ENCODE results near the gene PRR19.
A peak's percentile ranks its signal among the peaks of the same experiment; 100 is the strongest.

The PRR19 gene

DNA sequence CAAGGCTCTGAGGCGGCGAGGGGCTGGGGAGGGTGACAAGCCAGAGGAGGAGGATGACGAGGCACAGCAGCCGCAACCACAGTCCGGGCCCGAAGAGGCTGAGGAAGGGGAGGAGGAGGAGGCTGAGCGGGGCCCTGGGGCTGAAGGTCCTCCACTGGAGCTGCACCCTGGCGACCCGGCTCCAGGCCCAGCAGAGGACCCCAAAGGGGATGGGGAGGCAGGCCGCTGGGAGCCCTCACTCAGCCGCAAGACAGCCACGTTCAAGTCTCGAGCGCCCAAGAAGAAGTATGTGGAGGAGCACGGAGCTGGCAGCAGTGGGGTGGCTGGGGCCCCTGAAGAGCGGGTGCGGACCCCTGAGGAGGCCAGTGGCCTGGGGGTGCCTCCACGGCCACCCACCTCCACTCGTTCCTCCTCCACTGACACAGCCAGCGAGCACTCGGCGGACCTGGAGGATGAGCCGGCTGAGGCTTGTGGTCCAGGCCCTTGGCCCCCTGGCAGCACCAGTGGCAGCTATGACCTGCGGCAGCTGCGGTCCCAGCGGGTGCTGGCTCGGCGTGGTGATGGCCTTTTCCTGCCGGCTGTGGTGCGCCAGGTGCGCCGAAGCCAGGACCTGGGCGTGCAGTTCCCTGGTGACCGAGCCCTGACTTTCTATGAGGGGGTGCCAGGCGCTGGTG is 29.9 kb upstream of the PRR19 start:
- DNase-seq (ENCODE audit: low spot score), result no peak

DNA sequence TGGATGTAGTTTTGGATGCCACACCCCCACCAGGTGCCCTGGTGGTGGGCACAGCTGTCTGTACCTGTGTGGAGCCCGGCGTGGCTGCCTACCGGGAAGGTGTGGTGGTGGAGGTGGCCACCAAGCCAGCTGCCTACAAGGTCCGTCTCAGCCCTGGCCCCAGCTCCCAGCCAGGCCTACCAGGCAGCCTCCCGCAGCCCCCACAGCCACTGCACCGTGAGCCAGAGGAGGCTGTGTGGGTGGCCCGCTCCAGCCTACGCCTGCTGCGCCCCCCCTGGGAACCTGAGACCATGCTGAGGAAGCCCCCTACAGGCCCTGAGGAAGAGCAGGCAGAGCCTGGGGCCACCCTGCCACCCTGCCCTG is 29.4 kb upstream of the PRR19 start:
- DNase-seq (ENCODE audit: low spot score), result no peak

DNA sequence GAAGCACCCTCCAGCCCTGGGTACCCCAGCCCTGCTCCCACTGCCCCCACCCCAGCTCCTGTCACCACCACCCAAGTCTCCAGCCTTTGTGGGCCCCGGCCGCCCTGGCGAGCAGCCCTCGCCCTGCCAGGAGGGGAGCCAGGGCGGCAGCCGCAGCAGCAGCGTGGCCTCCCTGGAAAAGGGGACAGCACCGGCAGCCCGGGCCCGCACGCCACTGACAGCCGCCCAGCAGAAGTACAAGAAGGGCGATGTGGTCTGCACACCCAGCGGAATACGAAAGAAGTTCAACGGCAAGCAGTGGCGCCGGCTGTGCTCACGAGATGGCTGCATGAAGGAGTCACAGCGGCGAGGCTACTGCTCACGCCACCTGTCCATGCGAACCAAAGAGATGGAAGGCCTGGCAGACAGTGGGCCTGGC is 28.9 kb upstream of the PRR19 start:
- DNase-seq (ENCODE audit: low spot score), result no peak

DNA sequence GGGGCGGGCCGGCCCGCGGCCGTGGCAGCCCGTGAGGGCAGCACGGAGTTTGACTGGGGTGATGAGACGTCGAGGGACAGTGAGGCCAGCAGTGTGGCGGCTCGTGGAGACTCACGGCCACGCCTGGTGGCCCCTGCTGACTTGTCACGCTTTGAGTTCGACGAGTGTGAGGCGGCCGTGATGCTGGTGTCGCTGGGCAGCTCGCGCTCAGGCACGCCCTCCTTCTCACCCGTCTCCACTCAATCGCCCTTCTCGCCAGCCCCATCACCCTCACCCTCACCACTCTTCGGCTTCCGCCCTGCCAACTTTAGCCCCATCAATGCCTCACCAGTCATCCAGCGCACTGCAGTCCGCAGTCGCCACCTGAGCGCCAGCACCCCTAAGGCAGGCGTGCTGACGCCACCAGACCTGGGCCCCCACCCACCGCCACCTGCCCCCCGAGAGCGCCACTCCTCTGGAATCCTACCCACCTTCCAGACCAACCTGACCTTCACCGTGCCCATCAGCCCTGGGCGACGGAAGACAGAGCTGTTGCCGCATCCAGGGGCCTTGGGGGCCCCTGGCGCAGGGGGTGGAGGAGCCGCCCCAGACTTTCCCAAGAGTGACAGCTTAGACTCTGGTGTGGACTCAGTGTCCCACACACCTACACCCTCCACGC is 28.4 kb upstream of the PRR19 start:
- DNase-seq (ENCODE audit: low spot score), result no peak

DNA sequence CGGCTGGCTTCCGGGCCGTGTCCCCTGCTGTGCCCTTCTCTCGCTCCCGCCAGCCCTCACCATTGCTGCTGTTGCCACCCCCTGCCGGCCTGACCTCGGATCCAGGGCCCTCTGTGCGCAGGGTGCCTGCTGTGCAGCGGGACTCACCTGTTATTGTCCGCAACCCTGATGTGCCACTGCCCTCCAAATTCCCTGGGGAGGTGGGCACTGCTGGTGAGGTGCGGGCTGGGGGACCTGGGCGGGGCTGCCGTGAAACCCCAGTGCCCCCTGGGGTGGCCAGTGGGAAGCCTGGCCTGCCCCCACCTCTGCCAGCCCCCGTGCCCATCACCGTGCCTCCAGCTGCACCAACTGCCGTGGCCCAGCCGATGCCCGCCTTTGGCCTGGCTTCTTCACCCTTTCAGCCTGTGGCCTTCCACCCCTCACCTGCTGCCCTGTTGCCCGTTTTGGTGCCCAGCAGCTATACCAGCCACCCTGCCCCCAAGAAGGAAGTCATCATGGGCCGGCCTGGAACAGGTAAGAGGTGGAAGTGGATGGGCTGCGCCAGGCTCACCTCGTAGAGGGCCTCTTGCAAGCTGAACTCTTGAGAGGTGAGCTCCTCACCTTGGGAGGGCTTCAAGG is 27.8 kb upstream of the PRR19 start:
- DNase-seq (ENCODE audit: low spot score), result no peak

DNA sequence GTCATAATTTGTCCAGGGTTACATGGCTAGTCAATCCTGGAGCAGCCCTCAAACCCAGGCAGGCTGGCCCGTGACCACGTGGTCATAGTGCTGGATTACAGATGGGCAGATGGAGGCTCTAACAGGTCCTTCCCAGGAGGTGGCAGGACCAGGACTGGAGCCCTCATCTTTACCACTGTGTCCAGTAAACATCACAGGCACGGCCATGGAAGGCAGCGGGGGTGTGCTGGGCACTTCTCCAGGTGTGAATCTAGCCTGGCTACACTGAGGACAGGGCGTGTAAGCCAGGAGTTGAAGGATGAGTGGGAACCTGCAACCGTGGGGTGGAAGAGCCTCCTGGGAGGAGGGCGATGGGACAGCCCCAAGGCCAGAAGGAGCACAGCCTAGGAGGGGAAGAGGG is 26.8 kb upstream of the PRR19 start:
- no peak for DNase-seq (ENCODE audit: low spot score)

DNA sequence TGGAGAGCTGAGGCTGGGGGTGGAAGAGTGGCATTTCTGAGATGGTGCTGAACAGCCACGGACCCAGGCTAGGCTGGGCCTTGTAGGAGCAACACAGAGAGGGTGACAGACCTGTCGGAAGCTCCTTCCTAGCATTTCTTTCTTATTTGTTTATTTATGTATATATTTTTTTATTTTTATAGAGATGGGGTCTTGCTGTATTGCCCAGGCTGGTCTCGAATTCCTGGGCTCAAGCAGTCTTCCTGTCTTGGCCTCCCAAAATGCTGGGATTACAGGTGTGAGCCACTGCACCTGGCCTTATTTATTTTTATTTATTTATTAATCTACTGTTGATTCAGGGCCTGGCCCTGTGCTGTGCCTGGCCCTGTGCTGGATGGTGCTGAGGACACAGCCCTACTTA is 26.4 kb upstream of the PRR19 start:
- no peak for DNase-seq (ENCODE audit: low spot score)

DNA sequence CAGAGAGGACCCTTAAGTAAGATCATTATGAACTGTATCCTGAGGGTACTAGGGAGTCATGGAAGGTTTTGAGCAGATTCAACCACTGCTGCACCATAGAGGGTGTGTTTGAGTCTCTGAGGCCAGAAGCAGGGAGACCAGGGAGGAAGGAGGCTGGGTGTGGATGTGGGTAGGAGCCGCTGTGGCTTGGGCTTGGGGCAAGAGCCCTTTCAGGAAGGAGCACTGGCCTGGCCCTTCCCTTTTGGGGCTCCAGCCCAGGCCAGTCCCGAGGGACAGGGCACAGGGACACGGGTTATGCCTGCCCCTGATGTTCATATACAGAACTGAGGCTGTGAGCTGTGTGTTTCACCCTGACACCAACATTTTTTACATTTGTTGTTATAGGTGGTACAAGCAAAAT is 25.6 kb upstream of the PRR19 start:
- no peak for DNase-seq (ENCODE audit: low spot score)

DNA sequence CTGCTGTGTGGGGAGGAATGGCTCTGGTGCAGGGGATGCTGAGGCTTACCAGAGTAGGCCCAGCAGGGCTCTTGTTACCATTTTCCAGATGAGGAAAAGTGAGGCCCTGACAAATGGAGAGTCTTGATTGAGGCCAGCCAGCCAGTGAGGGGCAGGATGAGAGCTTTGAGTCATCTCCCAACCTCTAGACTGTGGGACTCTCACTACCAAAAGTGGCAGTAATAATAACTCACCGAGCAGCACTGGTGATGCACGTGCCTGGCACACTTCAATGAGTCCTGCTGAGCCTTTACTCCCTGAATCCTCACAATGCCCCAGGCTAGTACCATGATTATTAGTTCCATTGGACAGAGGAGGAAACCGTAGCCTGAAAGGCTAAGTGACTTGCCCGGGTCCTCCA is 25.1 kb upstream of the PRR19 start:
- no peak for DNase-seq (ENCODE audit: low spot score)

DNA sequence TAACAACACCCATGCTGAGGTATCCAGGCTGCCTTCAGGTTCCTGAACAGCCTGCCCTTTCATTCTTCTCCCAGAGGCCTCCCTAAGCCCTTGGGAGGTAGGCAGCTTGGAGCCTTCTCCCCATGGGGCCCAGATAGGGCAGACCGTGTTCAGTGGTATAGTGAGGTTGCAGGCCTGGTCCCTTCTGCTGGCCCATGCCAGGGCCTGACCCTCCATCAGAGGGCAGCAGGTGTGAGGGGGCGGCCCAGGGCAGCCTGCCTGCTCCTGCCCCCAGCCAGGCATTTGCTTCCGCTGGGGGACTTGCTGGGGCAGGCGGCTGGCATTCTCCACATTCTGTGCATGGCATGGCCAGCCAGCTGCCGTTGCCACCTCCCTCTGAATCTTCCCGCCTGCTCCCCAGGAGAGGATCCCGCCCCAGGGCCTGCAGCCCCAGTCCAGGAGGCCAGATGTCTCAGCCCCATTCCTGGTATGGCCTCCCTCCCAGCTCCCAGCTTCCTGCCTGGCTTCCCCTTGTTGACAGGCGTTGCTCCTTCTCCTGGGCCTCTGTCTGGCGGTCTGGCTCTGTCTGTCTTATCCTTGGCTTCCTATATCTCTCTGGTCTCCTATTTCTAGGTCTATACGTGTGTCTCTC is 24.0 kb upstream of the PRR19 start:
- DNase-seq (ENCODE audit: low spot score), result peak; percentile 43

DNA sequence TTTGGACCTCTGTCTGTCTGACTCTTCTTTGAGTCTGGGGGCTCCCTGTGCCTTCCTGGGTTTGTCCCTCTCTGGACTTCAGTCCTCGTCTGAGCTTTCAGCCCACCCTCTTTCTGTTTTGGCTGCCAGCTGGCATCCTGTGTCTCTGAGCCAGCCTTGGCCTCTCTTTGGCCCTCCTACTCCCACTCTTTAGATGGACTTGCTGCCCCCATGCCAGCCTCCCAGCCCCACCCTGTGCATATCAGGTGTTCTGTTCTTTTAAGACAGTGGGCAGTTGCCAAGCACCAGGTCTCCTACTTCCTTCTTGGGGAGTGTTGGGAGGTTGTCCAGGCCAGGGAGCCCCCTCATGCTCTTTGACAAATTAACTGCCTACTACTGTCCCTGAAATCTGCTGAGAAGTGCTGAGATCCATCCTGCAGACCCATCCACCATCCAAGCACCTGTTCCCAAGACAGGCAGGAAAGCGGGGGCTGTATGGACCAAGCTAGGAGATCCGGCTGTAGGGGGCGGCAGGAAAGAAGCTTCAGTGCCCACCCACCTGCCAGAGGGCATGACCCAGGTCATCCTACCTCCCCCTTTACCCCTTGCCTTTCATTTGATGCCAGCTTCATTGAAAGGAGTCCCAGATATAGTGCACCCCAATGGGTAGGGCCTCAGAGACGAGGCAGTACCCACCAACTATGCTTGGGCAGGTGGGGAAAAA is 23.3 kb upstream of the PRR19 start:
- DNase-seq (ENCODE audit: low spot score), result no peak

DNA sequence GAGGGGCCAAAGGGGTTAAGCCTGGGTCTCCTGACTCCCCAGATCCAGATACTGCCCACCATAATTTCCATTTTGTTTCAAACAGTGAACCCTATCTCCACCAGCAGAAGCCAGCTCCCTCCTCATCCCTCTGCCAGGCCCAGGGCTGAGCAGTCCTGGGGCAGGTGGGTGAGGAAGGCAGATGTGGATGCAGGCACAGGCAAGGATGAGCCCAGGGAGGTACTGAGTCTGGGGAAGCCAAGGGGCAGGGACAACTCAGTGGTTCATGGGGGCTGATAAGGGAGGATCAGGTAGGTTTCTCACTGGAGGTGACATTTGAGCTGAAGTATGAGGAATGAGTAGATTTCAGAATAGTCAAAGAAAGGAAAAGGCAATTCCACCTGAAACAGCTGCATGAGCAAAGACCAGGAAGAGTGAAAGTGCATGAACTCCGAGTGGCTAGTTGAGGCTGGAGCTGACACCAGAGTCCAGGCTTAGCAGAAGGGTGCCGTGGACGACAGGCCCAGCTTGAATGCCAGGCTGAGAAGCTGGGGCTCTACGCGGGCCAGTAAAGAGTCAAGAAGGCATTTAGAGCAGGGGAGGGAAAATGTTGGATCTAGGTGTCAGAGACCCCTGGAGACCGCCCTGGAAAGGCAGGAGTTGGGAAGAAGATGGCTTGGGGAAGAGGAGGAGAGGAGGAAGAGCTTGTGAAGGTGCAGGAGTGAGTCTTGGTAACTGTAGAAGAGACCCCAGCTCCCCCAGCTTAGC is 22.6 kb upstream of the PRR19 start:
- no peak for DNase-seq (ENCODE audit: low spot score)

DNA sequence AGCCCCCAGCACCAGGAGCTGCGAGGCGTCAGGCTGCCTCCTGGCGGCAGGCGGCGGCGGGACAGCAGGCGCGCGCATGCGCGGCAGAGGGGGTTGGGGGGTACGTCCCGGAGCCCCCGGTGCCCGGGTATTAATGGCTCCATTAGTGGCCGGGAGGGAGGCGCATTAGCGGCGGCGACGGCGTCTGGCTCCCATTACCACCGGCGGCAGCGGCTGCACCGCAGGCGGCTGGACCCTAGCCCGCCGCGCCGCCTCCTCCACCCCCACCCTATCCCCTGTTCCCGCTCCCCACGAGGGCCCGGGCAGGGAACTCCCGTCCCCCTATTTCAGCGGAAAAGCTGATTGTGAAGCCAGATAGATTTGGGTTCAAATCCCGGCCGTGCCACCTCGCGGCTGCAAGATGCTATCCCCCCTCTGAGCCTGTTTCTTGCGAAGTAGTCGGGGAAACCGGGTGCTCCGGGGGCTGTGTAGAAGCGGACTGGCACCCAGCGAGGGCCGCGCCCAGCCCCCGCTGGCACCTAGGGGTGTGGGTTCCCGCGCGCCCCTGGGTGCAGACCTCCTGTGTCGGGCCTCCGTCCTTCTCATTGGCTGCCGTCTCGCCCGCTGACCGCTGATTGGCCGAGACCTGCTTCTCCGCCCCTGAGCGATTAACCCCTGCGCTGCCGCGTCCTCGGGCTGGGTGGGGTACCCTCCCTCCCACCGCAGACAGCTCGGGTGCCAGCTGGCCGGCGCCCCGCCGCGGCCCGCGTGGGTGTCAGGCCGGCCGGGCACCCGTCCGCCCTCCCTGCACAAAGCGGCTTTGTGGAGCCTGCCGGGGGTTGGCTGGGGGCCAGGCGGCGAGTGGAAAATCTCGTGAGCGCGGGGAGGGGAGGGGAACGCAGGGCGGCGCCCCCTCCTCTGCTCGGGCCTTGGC is 21.8 kb upstream of the PRR19 start:
- peak; percentile 95 for DNase-seq (ENCODE audit: low spot score)

DNA sequence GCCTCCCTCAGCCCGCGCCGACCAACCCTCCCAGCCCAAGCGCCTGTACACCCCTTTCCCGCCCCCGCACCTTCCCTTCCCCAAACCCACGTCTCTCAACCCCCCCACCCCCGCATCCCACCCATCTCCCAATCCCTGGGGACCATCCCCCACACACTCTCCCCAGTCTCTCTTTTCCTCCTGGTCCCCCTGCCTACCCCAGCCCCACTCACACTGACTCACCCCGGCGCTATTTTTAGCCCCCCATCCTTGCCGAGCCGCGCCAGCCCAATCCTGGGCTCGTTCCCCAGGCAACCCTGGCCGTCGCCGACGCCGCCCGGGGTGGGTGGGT is 21.2 kb upstream of the PRR19 start:
- DNase-seq (ENCODE audit: low spot score), result peak; percentile 47

DNA sequence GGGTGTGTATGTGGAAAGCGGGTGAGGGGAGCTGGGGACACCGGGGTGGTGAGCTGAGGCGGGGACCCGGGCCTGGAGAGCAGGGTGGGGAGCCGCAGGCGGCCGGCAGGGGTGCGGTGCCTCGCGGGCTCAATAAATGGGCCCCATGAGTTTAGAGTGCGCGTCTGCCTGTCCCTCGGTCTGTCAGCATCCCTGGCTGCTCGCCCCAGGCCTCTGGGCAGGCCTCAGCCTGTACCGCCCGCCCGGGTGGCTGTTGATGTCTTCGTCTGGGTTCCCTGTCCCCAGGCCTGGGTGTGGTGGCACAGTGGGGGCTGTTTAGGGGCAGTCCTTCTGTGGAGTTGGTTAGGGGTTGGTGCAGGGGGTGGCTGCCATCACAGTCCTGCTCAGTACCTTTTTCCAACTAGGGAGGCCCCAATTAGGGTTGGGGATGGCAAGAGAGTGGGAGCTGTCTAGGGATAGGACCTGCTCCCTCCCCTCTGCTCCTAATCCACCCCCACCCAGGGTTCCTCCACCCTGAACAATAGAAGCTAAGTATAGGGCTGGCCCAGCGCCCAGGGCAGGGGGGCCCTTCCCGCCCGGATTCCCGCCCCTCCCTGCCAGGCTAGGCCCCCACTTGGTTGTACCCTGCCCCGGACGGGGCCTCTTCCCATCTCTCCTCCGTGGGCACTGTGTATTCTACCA is 20.6 kb upstream of the PRR19 start:
- no peak for DNase-seq (ENCODE audit: low spot score)

DNA sequence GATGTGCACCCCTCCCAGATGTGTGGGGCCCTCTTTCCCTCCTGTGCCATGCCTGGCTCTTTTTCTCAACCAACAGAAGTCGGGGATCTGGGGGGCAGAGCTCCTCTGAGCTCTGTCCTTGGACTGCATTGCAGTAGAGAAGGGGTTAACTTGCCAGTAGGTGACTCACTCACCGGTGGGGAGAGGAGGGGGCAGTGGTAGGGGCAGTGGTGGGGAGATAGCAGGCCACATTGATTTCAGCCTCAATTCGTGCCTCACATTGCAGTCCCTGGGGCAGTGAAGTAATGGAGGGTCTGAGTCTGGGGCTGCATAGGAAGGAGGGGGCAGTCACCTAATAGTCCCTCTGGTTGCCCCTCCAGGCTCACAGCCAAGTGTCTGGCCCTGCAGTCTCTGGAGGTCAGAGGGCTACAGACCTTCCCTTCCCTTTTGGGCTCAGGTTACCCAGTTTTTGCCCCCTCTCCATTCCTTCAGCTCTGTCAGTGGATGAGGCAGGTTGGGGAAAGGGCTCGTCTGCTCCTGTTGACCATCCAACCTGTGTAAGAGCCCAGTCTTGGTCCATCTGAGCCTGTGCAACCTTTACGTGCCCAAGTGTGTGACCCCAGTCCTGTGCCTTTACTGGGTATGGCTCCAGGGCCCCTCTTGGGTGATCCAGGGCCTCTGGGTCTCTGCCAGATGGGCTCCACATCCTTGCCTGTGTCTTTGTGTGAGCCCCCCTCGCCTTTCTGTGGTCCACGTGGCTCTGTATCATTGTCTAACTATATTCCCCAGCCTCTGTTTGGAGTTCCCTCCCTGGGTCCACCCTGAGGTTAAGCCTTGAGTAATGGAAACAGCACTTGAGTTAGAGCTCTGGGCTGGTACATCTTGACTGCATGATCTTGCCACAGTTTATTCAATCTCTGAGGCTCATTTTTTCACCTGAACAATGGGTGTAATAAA is 19.8 kb upstream of the PRR19 start:
- no peak for DNase-seq (ENCODE audit: low spot score)

DNA sequence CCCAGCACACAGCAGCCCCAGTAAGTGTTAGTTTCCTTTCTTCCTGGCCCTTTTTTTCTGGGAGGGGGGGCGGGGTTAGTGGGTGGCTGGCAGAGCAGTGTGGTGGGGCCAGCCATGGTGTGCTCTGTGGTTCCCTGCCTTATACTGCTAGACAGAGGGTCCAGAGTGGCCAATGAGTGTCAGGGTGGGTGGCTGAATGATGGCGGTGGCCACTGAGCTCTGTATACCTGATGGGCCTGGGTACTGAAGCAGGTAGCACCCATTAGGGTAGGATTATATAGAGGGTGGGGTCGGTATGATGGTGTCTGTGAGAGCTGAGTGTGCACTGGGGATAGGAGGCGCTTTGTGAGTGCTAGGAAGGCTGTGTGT is 19.1 kb upstream of the PRR19 start:
- no peak for DNase-seq (ENCODE audit: low spot score)

DNA sequence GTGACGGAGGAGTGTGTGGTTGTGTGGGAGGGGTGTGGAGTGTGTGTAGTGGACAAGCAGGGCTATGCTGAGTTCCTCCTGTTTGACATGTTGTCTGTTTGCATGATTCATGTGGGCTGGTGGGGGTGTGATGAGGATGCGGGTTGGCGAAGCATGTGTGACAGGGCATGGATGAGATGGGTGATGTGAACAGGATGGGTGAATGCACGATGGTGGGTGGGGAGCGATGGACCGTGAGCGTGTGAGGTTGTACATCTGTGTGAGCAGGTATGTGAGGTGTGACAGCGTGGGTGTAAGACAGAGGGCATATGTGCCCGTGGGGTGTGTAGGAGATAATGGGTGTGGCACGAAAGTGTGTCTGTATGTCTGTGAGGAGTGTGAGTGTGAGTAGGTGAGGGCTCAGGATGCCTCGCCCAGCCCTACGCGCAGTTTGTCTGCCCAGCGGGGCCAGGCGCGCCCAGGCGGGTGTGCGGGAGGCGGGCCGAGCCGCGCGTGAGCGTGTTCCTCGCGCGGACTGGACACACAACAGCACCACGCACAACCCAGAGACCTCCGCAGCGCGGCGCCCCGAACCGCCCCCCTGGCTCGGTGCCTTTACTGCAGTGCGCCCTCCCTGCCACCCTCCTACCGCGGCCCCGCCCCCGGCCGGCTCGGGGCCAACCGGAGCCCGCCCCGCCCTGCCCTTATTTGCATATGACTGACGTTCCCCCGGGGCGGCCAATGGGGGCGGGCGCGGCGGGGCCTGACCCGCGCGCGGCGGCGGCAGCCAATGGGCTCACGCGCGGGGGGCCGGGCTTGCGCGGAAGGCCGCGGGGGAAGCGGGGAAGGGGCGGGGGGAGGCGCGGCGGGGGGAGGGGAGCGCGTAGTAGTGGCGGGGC is 18.5 kb upstream of the PRR19 start:
- peak; percentile 97 for DNase-seq (ENCODE audit: low spot score)
